CD8-positive, alpha-beta memory T cell (primary cell): ENCODE measurements around the gene RSPH1. TPM values are rescaled to one million over a fixed set of nuclear protein-coding genes. Genes with fewer than 3 reads are reported as not detected.
A peak's percentile ranks its signal among the peaks of the same experiment; 100 is the strongest.

Experiments
- CTCF ChIA-PET: fragments of 350-600 bp; sonication (Branson Sonifier 250); formaldehyde crosslinking; loops from one replicate; lab custom pipeline; 2021; ENCODE audit warnings: antibody characterized with exemption; lab: Charles Lee
- POLR2A ChIA-PET: fragments of 350-600 bp; sonication (Branson Sonifier 250); formaldehyde crosslinking; loops from one replicate; lab custom pipeline; 2021; ENCODE audit warnings: antibody characterized with exemption; lab: Charles Lee
- DNase-seq, 5 donors: peaks; one replicate each; pipeline versions ENCODE4 v3.0.0 to v3.0.0-alpha.2; 2020 to 2022; ENCODE audit warnings: mixed read lengths in 1 of 5
- H3K27ac ChIP-seq: one replicate; pipeline ENCODE4 v1.7.0; 2013; ENCODE audit warnings: low read depth, mild to moderate bottlenecking, low read length, moderate library complexity
- H3K27me3 ChIP-seq: 2 replicates; pipeline ENCODE4 v1.7.0; 2013; ENCODE audit warnings: low read length, mild to moderate bottlenecking; ENCODE audit not compliant: insufficient read depth, poor library complexity, severe bottlenecking
- H3K36me3 ChIP-seq: 2 replicates; pipeline ENCODE4 v1.7.0; 2013; ENCODE audit warnings: mild to moderate bottlenecking, low read length, moderate library complexity; ENCODE audit not compliant: insufficient read depth
- H3K4me1 ChIP-seq: 2 replicates; pipeline ENCODE4 v1.7.0; 2013; ENCODE audit warnings: mild to moderate bottlenecking, low read length, moderate library complexity; ENCODE audit not compliant: insufficient read depth
- H3K4me3 ChIP-seq: 2 replicates; pipeline ENCODE4 v1.7.0; 2013; ENCODE audit warnings: mild to moderate bottlenecking, low read length
- H3K9me3 ChIP-seq: 2 replicates; pipeline ENCODE4 v1.7.0; 2013; ENCODE audit warnings: mild to moderate bottlenecking, low read length
- H3K27ac Mint-ChIP-seq, 8 donors: one replicate each; pipeline ENCODE4 v1.8.0; 2020 to 2021; ENCODE audit warnings: mixed read lengths in 8 of 8, mild to moderate bottlenecking in 6 of 8, inconsistent platforms in 3 of 8, moderate library complexity in 3 of 8
- H3K27me3 Mint-ChIP-seq, 2 donors: one replicate each; pipeline ENCODE4 v1.8.0; 2020 to 2021; ENCODE audit warnings: mixed read lengths in 2 of 2, mild to moderate bottlenecking in 1 of 2, moderate library complexity in 1 of 2
- H3K36me3 Mint-ChIP-seq, 3 donors: one replicate each; pipeline ENCODE4 v1.8.0; 2020 to 2021; ENCODE audit warnings: mixed read lengths in 3 of 3, inconsistent platforms in 1 of 3, mild to moderate bottlenecking in 1 of 3
- H3K4me1 Mint-ChIP-seq, 3 donors: one replicate each; pipeline ENCODE4 v1.8.0; 2020 to 2021; ENCODE audit warnings: mixed read lengths in 3 of 3, inconsistent platforms in 1 of 3, mild to moderate bottlenecking in 1 of 3
- H3K4me3 Mint-ChIP-seq, 7 donors: one replicate each; pipeline ENCODE4 v1.8.0; 2020 to 2021; ENCODE audit warnings: mixed read lengths in 7 of 7, mild to moderate bottlenecking in 6 of 7, moderate library complexity in 4 of 7, inconsistent platforms in 2 of 7
- H3K9me3 Mint-ChIP-seq, 5 donors: one replicate each; pipeline ENCODE4 v1.8.0; 2020 to 2022; ENCODE audit warnings: mixed read lengths in 5 of 5, mild to moderate bottlenecking in 3 of 5, moderate library complexity in 2 of 5, inconsistent platforms in 1 of 5
- polyA plus RNA-seq: library from polyadenylated mRNA; unstranded; fragments of 300-500 nt; fragmentation: Illumina TruSeq; gene quantifications from one replicate; pipeline ENCODE4 v1.2.3, GENCODE V29; 2021
- total RNA-seq, 2 experiments: library from RNA; stranded (reverse); gene quantifications; one replicate each; pipeline ENCODE4 v1.2.3, GENCODE V29; 2021

RSPH1 gene
- total and polyA plus RNA-seq, 3 experiments from 2014 or later, result not detected

GRCh38 chr21:42424914-42425541 lies 71.0 kb downstream of the RSPH1 start:
- Histone ChIP-seq H3K9me3 (no peaks in the 10 kb centered on the region), H3K27me3 (no peaks in the 10 kb centered on the region), H3K27ac (peak overlapping the region; percentile 57), H3K4me3 (peak overlapping the region; percentile 48), H3K4me1 (peaks cover 73% of the 10 kb centered on the region), H3K36me3 (peaks cover 57% of the 10 kb centered on the region)
- CTCF ChIA-PET, result interaction anchor here (0.7 to 2.5 kb wide), 5 partner anchors 21 to 88 kb away, joined by 3 to 12 read pairs (median 5); partner anchors contain the start of gene UBASH3A
- Mint-ChIP-seq H3K4me3 (peak overlapping the region; percentile 43 to 80 (median 78)), H3K27me3 (no peaks in the 10 kb centered on the region), H3K4me1 (peaks cover 76 to 88% (median 77%) of the 10 kb centered on the region in 3 donors), H3K27ac (peak overlapping the region; percentile 83 to 95 (median 89)), H3K9me3 (no peaks in the 10 kb centered on the region), H3K36me3 (peaks cover 32 to 90% (median 32%) of the 10 kb centered on the region in 3 donors)
- peak; percentile 67 to 90 (median 90) for DNase-seq
- POLR2A ChIA-PET, result interaction anchor here (1.0 to 5.3 kb wide), 4 partner anchors 10 to 21 kb away, joined by 5 to 45 read pairs (median 6); partner anchors contain the start of gene UBASH3A

- no peak for DNase-seq
- Mint-ChIP-seq H3K27ac (peak overlapping the region; percentile 51 to 95 (median 89)), H3K27me3 (no peaks in the 10 kb centered on the region), H3K9me3 (no peaks in the 10 kb centered on the region), H3K4me1 (peaks cover 84 to 94% (median 91%) of the 10 kb centered on the region in 3 donors), H3K36me3 (peaks cover 42 to 90% (median 43%) of the 10 kb centered on the region in 3 donors), H3K4me3 (peak overlapping the region; percentile 35 to 84 (median 78))
- Histone ChIP-seq H3K27ac (no peak overlapping the region), H3K4me1 (peaks cover 87% of the 10 kb centered on the region), H3K27me3 (no peaks in the 10 kb centered on the region), H3K9me3 (no peaks in the 10 kb centered on the region), H3K36me3 (peaks cover 57% of the 10 kb centered on the region), H3K4me3 (peak overlapping the region; percentile 45)
- ChIA-PET CTCF (interaction anchor here (1.2 to 2.2 kb wide), 5 partner anchors 10 to 165 kb away, joined by 3 to 11 read pairs (median 5); partner anchors contain the start of gene UBASH3A), POLR2A (interaction anchor here (5.3 kb wide), 1 partner anchor 20 kb away, joined by 45 read pairs; the partner anchor contains the start of gene UBASH3A)
Measured at GRCh38 chr21:42423685-42424084, 72.3 kb downstream of the RSPH1 start.

GRCh38 chr21:42423197-42423675 lies 72.8 kb downstream of the RSPH1 start:
- Mint-ChIP-seq H3K27me3 (no peaks in the 10 kb centered on the region), H3K4me3 (peak overlapping the region; percentile 35 to 84 (median 78)), H3K27ac (peak overlapping the region; percentile 71 to 95 (median 89)), H3K36me3 (peaks cover 45 to 92% (median 46%) of the 10 kb centered on the region in 3 donors), H3K4me1 (peaks cover 86 to 97% (median 93%) of the 10 kb centered on the region in 3 donors), H3K9me3 (no peaks in the 10 kb centered on the region)
- ChIA-PET POLR2A (interaction anchor here (0.6 to 5.3 kb wide), 3 partner anchors 14 to 27 kb away, joined by 4 to 45 read pairs (median 4); partner anchors contain the start of gene UBASH3A), CTCF (interaction anchor here (0.7 to 2.3 kb wide), 8 partner anchors 9 to 165 kb away, joined by 3 to 11 read pairs (median 5); partner anchors contain the start of gene UBASH3A)
- Histone ChIP-seq H3K36me3 (peaks cover 61% of the 10 kb centered on the region), H3K27me3 (no peaks in the 10 kb centered on the region), H3K4me3 (no peak overlapping the region), H3K4me1 (peaks cover 88% of the 10 kb centered on the region), H3K9me3 (no peaks in the 10 kb centered on the region), H3K27ac (no peak overlapping the region)
- peak in 4 of 5 donors; percentile 41 to 70 (median 51) for DNase-seq

Other genes starting within 250 kb of the RSPH1 start
- not detected for gene TFF3, start 180.8 kb downstream of the RSPH1 start, total RNA-seq
- gene TFF3, start 180.8 kb downstream of the RSPH1 start, polyA plus RNA-seq, result not detected
- not detected for gene TFF2, start 145.2 kb downstream of the RSPH1 start, total RNA-seq
- not detected for gene TFF2, start 145.2 kb downstream of the RSPH1 start, polyA plus RNA-seq
- gene TFF1, start 129.7 kb downstream of the RSPH1 start, total RNA-seq, result not detected
- gene TFF1, start 129.7 kb downstream of the RSPH1 start, polyA plus RNA-seq, result not detected
- 10 to 100 TPM; 19.6 to 20.4 TPM for gene TMPRSS3, start 100.2 kb downstream of the RSPH1 start, total RNA-seq
- 2.0 TPM for gene TMPRSS3, start 100.2 kb downstream of the RSPH1 start, polyA plus RNA-seq
- gene UBASH3A, start 92.3 kb downstream of the RSPH1 start, total RNA-seq, result 10 to 100 TPM; 36.4 to 38.7 TPM
- 55.1 TPM for gene UBASH3A, start 92.3 kb downstream of the RSPH1 start, polyA plus RNA-seq
- 10 to 100 TPM; 16.6 to 16.9 TPM for gene SLC37A1, start 17.6 kb upstream of the RSPH1 start, total RNA-seq
- gene SLC37A1, start 17.6 kb upstream of the RSPH1 start, polyA plus RNA-seq, result 6.5 TPM
- 1 to 10 TPM; 1.5 to 2.6 TPM for gene PDE9A, start 157.4 kb upstream of the RSPH1 start, total RNA-seq
- 1.7 TPM for gene PDE9A, start 157.4 kb upstream of the RSPH1 start, polyA plus RNA-seq